NCI-H2227 (cell line): ENCODE results near the gene GREB1L.

Experiments used
- DNase-seq: peaks from one replicate; lab custom pipeline; 2025; ENCODE audit not compliant: unreplicated experiment; lab: John Stamatoyannopoulos, UW

The GREB1L gene

GRCh38 chr18:21481739-21482138, 239.7 kb downstream of the GREB1L start:
- DNase-seq: no peak

DNA sequence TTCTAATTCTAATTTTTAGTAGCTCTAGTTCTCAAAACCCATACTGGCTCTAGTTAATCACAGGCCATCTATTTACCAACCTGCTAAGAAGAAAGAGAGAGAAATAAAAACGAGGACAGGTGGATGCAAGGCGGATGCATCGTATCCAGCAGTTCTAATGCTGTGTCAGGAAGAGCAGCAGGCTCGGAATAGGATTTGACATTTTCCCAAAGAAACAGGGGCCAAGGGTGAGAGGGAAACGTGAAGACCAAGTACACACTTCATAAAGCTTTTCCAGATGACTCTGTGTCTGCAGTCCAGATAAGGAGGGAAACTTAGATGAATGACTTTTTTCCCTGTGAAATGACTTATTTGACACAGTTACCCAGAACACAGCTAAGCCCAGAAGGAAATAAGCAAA, 241.0 kb downstream of the GREB1L start:
- no peak for DNase-seq

DNA sequence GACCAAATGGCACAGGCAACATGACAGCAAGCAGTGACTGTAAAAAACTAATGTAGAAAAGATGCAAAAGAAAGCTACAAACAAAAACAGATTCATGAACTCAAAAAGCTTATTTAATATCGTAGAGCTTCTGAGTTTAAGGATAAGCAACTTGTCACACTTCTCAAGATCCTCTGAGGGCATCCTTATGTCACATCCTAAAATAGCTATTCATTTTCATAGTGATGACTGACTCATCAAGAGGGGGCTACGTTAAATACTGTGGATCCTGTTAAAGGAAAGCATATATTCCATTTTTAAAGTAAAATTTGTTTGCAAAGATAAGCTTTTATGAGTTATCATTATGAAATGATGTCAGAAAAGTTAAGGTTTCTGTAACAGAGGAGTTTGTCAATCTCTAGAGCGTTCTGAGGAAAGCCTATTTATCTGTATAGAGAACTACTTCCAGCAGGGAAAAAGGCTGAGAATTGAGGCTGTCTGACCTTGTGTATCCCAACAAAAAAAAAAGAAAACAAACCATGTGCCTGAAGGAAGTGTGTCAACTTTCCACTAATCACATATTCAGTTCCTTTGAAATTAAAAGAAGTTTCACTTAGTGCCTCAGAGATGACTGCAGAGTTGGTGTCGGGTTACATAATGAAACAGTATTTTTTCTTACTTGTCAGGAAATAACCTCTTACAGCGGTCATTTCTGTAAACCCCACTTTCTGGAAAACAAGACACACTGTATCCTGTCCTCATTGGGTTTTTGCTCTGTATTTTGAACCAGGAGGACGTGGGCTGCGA, 243.0 kb downstream of the GREB1L start:
- no peak for DNase-seq

- no peak for DNase-seq
Observed at GRCh38 chr18:21486905-21487437, 244.9 kb downstream of the GREB1L start.

GRCh38 chr18:21489119-21489750, 247.2 kb downstream of the GREB1L start:
- DNase-seq: peak; percentile 58

DNA sequence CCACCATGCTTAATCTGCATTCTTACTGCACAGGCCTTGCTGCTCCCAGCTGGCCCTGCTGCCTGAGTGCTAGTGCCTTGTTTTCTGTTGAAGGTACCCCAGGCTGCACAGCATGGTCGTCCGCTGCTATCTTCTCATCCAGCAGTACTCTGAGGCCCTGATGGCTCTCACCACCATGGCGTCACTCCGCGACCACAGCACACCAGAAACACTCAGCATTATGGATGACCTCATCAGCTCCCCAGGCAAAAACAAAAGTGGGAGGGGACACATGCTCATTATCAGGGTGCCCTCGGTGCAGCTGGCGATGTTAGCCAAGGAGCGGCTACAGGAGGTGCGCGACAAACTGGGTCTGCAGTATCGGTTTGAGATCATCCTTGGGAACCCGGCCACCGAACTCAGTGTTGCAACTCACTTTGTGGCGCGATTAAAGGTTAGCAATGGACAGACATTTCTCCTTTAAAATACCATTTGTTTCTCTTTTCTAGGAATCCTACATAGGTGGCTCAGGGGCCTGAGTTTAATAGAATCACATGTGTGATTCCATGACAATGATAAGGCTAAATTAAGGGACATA, 248.0 kb downstream of the GREB1L start:
- DNase-seq: no peak

GRCh38 chr18:21490748-21491147, 248.7 kb downstream of the GREB1L start:
- no peak for DNase-seq

DNA sequence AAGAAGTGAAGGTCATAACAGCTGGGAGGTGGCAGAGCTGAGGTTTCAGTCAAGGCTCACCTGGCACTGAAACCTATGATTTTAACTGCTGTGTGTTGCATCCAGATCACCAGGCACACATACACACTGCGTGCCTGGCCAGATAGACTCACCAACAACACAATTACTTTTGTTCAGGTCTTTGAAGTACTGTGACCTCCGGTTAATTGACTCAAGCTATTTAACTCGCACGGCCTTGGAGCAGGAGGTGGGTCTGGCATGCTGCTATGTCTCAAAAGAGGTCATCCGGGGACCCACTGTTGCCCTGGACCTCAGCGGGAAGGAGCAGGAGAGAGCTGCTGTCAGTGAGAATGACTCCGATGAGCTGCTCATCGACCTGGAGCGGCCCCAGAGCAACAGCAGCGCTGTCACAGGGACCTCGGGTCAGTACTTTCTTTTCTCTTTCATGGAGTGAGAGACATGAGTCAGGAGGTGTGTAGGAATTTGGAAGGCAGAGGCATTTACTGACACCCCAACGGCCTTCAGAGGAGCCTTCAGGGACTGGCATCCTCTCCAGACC, 254.3 kb downstream of the GREB1L start:
- DNase-seq: peak; percentile 12

- DNase-seq: no peak
Observed at GRCh38 chr18:21499997-21500396, 258.0 kb downstream of the GREB1L start.

- DNase-seq: no peak
Observed at GRCh38 chr18:21502661-21503060, 260.6 kb downstream of the GREB1L start.

DNA sequence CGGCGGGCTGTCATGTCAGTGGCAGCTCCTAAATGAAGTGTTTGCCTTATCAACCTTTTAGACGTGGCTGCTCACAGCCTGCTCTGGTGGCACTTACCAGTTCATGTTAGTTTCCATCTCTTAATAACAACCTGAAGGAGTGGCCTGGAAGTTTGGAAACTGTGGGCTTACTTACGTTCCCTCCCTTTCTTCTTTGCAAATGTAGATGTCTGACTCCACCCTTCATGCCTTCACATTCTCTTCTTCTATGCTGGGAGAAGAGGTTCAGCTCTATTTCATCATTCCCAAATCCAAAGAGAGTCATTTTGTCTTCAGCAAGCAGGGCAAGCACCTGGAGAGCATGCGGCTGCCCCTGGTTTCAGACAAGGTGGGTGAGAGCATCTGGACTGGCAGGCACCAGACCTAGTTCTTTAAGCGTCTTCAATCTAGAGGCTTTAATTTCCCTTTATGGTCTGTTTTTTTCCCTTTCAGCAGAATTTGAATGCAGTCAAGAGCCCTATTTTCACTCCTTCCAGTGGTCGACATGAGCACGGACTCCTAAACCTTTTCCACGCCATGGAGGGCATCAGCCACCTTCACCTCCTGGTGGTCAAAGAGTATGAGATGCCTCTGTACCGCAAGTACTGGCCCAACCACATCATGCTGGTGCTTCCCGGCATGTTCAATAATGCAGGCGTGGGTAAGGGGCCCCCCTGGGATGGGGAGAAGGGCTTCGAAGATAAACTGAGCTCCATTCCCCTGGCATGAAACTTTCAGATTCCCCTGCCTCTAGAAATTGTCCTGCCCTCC, 266.1 kb downstream of the GREB1L start:
- no peak for DNase-seq

DNA sequence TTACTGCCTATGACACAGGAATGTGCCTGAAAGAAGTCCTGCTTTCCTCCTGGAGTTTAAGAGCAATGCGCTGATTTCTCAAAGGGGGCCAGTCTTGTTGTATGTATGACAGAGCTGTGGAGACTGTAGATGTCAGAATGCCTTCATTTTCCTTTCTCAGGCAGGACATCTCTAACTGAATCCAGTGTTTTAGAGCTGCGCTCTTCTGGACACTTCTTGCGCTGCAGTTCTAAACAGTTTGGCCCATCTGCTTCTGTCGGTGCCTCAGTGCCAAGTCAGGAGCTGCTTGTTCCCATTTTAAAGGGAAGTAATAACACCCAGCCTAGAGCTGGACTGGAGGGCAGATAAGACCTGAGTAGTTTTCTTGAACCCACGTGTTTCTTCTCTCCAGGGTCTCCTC, 267.0 kb downstream of the GREB1L start:
- DNase-seq: no peak

DNA sequence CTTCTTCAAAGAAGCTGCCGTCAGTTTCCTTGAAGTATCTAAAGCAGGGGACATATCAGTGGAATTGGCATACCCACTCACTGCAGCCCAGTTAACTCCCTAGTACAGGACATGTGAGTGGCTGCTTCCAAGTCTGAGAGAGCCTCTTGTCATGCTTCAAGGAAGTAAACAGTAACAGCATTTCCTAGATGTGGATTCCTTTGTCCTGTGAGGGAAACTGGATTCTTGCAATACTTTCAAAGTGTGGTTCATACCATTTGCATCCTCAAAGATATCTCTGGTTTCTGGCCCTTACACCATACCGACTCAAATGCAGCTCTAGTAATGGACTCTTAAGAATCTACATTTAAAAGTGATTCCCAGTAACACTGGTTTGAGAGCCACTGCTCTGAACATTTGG, 271.3 kb downstream of the GREB1L start:
- no peak for DNase-seq

DNA sequence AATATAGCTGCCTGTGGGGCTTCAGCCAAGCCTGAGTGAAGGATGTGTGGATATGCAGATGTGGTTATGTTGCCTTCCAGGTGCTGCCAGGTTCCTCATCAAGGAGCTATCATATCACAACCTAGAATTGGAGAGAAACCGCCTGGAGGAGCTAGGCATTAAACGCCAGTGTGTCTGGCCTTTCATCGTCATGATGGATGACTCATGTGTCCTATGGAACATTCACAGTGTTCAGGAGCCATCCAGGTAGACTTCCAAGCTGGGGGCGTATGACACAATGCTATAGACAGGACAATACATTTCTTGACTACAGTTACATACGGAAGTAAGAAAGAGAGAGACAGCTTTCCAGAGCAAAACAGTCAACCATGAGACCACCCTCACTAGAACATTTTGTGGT, 271.7 kb downstream of the GREB1L start:
- no peak for DNase-seq

GRCh38 chr18:21522530-21522929, 280.5 kb downstream of the GREB1L start:
- no peak for DNase-seq

DNA sequence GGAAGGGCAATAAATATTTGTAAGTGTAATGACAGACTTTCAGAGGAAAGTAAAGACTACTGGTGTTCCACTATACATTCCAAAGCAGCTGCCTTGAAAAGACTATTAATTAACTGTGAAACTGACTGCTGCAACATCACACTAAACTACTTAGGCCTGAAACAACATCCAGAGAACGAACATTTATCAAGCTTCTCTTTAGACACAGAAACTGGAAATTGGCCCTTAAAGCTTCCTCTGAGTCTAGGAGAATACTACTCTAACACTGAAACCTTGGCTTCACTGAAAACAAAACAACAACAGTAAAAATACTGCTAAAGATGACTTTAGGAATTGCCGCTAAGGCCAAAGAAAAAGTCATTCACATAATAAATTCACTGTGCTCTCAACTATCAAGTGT, 283.9 kb downstream of the GREB1L start:
- DNase-seq: no peak

DNA sequence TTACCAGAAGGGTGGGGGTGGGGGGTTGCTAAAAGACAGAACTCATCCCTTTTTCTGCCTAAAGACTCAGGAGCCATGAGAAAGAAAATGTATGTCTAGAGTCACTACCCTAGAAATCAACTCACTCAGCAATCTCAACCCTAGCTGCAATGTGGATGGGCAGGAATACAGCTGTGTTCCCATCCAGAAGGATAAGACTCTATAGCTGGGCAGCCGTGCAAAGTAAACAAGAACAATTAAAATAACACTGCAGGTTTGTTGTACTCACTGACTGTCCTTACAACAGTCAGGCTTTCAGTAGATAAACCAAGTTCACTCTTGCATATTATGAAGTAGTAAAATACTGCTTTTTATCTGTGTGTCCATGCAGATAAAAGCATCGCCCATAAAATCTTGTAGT, 284.4 kb downstream of the GREB1L start:
- DNase-seq: no peak

GRCh38 chr18:21534327-21534726, 292.3 kb downstream of the GREB1L start:
- no peak for DNase-seq

GRCh38 chr18:21538230-21538629, 296.2 kb downstream of the GREB1L start:
- no peak for DNase-seq

- no peak for DNase-seq
Observed at GRCh38 chr18:21546423-21546822, 304.4 kb downstream of the GREB1L start.

DNA sequence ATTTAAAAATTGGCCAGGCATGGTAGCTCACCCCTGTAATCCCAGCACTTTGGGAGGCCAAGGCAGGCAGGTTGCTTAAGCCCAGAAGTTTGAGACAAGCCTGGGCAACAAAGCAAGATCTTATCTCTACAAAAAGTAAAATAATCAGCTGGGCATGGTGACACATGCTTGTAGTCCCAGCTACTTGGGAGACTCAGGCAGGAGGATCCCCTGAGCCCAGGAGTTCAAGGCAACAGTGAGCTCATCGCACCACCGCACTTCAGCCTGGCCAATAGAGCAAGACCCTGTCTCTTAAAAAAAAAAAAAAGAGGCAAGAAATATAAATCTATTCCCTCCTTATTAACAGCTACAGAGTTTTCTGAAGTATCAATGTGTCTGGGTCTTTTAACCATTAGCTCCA, 306.6 kb downstream of the GREB1L start:
- DNase-seq: no peak
